Measurements from ENCODE around the gene PPM1H. TPM values are rescaled to one million over a fixed set of nuclear protein-coding genes. Genes with fewer than 3 reads are reported as not detected.
"Not testable (repeated sequence)": the region's sequence is repeated elsewhere in the genome, so short reads cannot be mapped to it uniquely, and the experiment has no call there.

Gene PPM1H
- total RNA-seq, 1 donor from 2014 or later, result 15.7 TPM

- Mint-ChIP-seq H3K9me3 (peaks cover 5% of the 10 kb centered on the region), H3K36me3 (no peaks in the 10 kb centered on the region), H3K4me3 (no peak overlapping the region), H3K4me1 (no peaks in the 10 kb centered on the region), H3K27me3 (ENCODE audit: low read depth) (no peaks in the 10 kb centered on the region), H3K27ac (no peak overlapping the region)
- DNase-seq (ENCODE audit: low spot score in 2 of 2, unreplicated experiment in 2 of 2), result no peak
- no peak for TF ChIP-seq CTCF (IDR thresholded peaks at IDR 0.05; ENCODE audit: unreplicated experiment)
Observed at GRCh38 chr12:62976110-62976662, 41.2 kb upstream of the PPM1H start.

GRCh38 chr12:62971769-62972525, 37.0 kb upstream of the PPM1H start:
- no peak for TF ChIP-seq CTCF (IDR thresholded peaks at IDR 0.05; ENCODE audit: unreplicated experiment)
- no peak for DNase-seq (ENCODE audit: low spot score in 2 of 2, unreplicated experiment in 2 of 2)

GRCh38 chr12:62969695-62970094, 34.7 kb upstream of the PPM1H start:
- TF ChIP-seq CTCF (IDR thresholded peaks at IDR 0.05; ENCODE audit: unreplicated experiment), result no peak
- Mint-ChIP-seq H3K4me3 (no peak overlapping the region), H3K27ac (no peak overlapping the region), H3K9me3 (peaks cover 5% of the 10 kb centered on the region), H3K27me3 (ENCODE audit: low read depth) (no peaks in the 10 kb centered on the region), H3K4me1 (no peaks in the 10 kb centered on the region), H3K36me3 (no peaks in the 10 kb centered on the region)
- DNase-seq (ENCODE audit: low spot score in 2 of 2, unreplicated experiment in 2 of 2), result no peak

More at GRCh38 chr12:62971769-62972525, 37.0 kb upstream of the PPM1H start:
- H3K27me3 Mint-ChIP-seq (ENCODE audit: low read depth), result no peaks in the 10 kb centered on the region
- H3K9me3 Mint-ChIP-seq, result peaks cover 5% of the 10 kb centered on the region
- H3K4me1 Mint-ChIP-seq, result no peaks in the 10 kb centered on the region
- H3K4me3 Mint-ChIP-seq, result no peak overlapping the region
- no peaks in the 10 kb centered on the region for H3K36me3 Mint-ChIP-seq
- no peak overlapping the region for H3K27ac Mint-ChIP-seq

GRCh38 chr12:62967701-62968100, 32.8 kb upstream of the PPM1H start:
- H3K4me1 Mint-ChIP-seq, result peaks cover 3% of the 10 kb centered on the region

GRCh38 chr12:62966990-62967506, 32.1 kb upstream of the PPM1H start:
- no peak for TF ChIP-seq CTCF (IDR thresholded peaks at IDR 0.05; ENCODE audit: unreplicated experiment)
- DNase-seq (ENCODE audit: low spot score in 2 of 2, unreplicated experiment in 2 of 2), result no peak
- no peak overlapping the region for H3K27ac Mint-ChIP-seq
- no peaks in the 10 kb centered on the region for H3K36me3 Mint-ChIP-seq
- no peak overlapping the region for H3K4me3 Mint-ChIP-seq
- no peaks in the 10 kb centered on the region for H3K27me3 Mint-ChIP-seq (ENCODE audit: low read depth)
- peaks cover 3% of the 10 kb centered on the region for H3K9me3 Mint-ChIP-seq
- peaks cover 3% of the 10 kb centered on the region for H3K4me1 Mint-ChIP-seq

More at GRCh38 chr12:62967701-62968100, 32.8 kb upstream of the PPM1H start:
- Mint-ChIP-seq H3K27ac (no peak overlapping the region), H3K9me3 (peaks cover 3% of the 10 kb centered on the region), H3K36me3 (no peaks in the 10 kb centered on the region), H3K4me3 (no peak overlapping the region), H3K27me3 (ENCODE audit: low read depth) (no peaks in the 10 kb centered on the region)
- TF ChIP-seq CTCF (IDR thresholded peaks at IDR 0.05; ENCODE audit: unreplicated experiment), result no peak
- DNase-seq (ENCODE audit: low spot score in 2 of 2, unreplicated experiment in 2 of 2), result no peak

- H3K36me3 Mint-ChIP-seq; H3K4me3 Mint-ChIP-seq; H3K27ac Mint-ChIP-seq; H3K4me1 Mint-ChIP-seq; H3K27me3 Mint-ChIP-seq (ENCODE audit: low read depth); DNase-seq (ENCODE audit: low spot score in 2 of 2, unreplicated experiment in 2 of 2); H3K9me3 Mint-ChIP-seq: not testable (repeated sequence)
Observed at GRCh38 chr12:62966446-62966989, 31.6 kb upstream of the PPM1H start.

- H3K27ac Mint-ChIP-seq; H3K4me1 Mint-ChIP-seq; DNase-seq (ENCODE audit: low spot score in 2 of 2, unreplicated experiment in 2 of 2); H3K4me3 Mint-ChIP-seq; H3K9me3 Mint-ChIP-seq; H3K27me3 Mint-ChIP-seq (ENCODE audit: low read depth); H3K36me3 Mint-ChIP-seq: not testable (repeated sequence)
Observed at GRCh38 chr12:62965700-62966099, 30.8 kb upstream of the PPM1H start.

GRCh38 chr12:62965242-62965641, 30.3 kb upstream of the PPM1H start:
- not testable (repeated sequence) for DNase-seq (ENCODE audit: low spot score in 2 of 2, unreplicated experiment in 2 of 2); H3K27me3 Mint-ChIP-seq (ENCODE audit: low read depth); H3K36me3 Mint-ChIP-seq; H3K4me3 Mint-ChIP-seq; H3K27ac Mint-ChIP-seq; H3K4me1 Mint-ChIP-seq; H3K9me3 Mint-ChIP-seq
